GM19324 (cell line): ENCODE data around the gene AQP3.
"Not testable (repeated sequence)": the region's sequence is repeated elsewhere in the genome, so short reads cannot be mapped to it uniquely, and the experiment has no call there.

ENCODE experiments used
- ATAC-seq: cut with Tn5 transposase; IDR thresholded peaks from one replicate; pipeline ENCODE4 v1.9.1; 2021; ENCODE audit warnings: mild to moderate bottlenecking, moderate library complexity; ENCODE audit not compliant: unreplicated experiment, low FRiP score

Gene AQP3

DNA sequence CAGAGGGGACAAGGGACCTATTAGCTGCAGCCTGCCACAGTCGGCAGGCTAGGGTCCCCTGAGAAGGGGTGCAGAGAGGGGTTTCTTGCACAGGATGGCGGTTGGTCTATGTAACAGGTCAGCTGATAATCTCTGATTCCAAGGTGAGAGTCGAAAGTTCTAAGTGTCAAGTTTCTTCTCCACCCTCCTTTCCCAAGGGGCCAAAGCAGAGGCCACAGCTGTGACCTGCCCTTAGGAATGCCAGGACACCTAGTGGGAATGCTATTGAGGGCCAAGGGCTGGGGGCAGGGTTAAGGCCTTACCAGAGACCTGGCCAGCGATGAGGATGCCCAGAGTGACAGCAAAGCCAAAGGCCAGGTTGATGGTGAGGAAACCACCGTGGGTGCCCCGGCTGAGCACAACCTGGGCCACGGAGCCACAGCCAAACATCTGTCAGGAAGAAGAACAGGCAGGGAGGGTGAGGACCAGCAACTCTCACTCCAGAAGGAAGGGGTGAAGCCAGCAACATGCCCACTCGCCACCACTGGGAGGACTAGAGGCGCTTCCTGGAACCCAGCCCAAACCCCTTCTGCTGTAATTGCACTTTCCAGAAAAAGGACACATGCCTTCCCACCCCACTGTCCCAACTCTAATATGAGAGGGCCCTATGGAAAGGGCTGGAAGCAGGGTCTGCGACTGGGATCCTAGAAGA, 3.8 kb downstream of the AQP3 start:
- no peak for ATAC-seq

DNA sequence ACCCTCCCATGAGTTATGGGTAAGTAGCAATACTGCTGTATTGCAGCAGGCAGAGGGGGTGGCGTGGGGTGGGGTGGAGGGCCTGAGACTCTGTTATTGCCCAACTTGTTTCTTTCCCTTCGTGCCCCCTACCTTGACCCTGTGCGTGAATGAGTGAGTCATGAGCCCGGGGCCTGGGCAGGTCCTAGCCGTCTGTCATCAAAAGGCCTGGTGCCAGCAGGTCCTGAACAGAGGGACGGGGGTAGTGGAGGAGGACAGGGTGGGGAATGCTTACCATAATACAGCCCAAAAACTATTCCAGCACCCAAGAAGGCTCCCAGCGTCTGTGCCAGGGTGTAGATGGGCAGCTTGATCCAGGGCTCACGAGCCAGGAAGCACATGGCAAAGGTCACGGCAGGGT, 4.3 kb downstream of the AQP3 start:
- no peak for ATAC-seq

DNA sequence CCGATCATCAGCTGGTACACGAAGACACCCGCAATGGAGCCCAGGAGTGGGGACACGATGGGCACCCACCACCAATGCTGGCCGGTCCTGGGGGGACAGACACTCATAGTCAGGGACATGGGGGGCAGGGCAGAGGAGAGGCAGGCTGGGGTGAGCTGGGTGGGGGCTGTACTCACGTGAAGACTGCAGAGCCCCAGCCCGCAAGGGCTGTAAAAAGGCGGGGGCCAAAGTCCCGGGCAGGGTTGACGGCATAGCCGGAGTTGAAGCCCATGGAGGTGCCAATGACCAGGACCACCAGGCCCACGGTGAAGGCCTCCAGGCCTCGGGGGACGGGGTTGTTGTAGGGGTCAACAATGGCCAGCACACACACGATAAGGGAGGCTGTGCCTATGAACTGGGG, 5.3 kb downstream of the AQP3 start:
- no peak for ATAC-seq

DNA sequence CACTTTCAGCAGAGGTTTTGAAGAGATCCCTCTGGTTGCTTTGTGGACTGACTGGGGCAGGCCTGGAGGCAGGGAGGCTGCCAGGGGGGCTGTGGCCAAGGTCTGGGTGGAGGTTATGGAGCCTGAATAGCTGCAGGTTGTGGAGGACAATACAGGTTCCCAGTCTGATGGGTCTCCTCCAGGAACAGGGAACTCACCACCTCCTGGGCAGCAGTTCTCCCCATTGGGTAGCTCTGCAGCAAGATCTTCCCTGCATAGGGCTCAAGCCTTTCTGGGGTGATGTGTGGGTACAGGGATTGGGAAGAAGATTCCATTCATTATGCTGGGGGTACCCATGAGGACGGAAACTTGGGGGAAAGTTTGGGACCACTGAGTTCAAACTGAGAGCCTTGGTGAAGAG, 6.8 kb downstream of the AQP3 start:
- ATAC-seq, result no peak

DNA sequence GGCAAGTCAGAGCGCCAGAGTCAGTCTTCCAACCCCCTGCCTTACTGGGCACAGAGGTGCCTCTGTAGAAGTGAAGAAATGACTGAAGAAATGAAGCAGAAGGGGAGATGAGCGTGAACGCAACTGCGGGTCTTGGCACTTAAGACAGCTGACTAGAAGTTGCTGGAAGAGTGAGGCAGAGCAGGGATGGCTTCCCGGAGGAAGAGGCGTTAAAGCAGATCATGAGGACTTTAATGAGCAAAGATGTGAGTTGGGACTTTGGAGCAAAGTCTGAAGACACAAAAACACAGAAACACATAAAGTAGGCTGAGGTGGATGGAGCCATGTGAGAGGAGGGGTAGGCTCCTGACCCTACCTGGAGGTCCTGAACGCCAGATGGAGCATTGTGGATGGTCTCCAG, 7.2 kb downstream of the AQP3 start:
- no peak for ATAC-seq

DNA sequence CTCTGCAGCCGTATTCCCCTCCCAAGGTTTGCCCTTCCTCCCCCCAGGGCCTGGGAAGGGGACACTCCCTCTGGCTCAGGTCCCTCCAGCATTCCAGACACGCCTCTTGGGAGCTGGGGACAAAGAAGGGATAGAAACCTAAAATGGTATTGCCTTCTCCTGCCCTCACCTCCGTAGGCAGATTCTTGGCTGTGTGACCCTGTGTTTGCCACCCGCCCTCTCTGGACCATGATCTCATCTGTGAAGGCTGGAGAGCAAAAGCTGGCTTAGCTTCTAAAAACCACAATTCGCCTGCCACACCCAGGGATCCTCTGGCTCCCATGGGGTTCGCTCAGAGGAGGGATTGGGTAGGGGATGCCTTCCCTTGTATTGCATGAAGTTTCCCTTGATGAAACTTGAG, 7.7 kb downstream of the AQP3 start:
- ATAC-seq, result no peak

DNA sequence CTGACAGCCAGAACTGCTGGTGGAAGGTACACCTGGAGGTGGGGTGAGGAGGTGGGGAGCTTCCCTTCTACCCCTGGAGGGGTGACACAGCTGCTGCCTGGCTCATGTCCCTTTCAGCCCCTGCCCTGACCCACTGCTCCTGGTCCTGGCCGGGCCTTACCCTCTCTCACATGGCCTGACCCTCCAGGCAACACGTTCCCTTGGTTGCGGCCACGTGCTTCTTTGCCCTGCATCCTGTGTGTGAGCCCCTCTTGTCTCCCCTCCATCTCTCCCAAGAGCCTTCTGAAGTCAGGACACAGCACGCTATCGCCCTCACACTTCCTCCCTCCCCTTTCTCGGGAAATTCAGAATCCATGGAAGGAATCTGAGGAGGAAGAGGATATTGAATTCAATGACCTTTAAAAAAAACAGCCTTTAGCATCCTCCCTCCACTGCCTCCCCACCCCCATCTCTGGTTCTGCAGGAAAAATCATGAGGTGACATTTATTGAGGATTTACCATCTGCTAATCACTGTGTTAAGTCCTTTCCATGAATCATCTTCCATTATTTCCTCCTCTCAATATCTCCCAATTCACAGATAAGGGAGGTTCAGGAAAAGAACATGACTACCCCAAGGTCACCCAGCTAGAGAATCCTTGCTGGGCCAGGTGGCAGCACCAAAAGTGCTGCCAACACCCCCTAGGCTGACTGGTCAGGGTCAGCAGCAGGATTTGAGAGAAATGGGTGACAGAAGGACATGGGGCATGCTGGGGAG, 8.3 kb downstream of the AQP3 start:
- no peak for ATAC-seq

DNA sequence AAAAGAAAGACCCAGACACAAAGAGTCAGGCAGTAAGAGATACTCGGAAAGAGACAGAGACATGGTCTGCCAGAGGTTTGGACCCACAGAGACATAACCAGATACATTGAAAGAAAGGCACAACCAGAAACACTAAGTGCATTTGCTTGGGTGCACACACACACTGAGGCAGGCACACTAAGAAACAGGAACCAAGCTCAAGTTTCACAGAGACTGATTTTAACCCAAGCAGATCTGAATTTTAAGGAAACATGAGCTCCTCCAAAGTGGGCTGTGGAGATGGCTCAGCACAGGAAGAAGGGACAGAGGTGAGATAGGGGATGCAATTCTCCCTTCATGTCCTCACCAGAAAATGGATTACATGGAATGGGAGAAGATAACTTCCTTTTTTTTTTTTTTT, 9.5 kb downstream of the AQP3 start:
- no peak for ATAC-seq

DNA sequence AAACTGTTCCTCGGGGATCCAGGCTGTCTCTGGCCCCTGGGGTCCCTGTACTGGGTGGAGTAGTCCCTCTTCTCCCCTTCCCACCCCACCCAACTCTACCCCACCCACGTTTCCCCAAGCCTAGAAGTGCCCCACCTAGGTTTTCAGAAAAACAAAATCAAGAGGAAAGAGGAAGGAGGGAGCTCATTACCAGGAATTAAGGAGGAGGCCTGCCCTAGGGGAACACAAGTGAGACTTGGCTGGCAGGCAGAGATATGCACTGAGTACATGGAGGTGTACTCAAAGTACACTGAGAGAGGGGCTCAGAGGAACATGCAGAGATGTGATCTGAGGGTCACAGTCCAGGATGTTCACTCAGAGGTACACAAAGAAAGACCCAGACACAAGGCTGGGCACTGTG, 10.2 kb downstream of the AQP3 start:
- no peak for ATAC-seq

DNA sequence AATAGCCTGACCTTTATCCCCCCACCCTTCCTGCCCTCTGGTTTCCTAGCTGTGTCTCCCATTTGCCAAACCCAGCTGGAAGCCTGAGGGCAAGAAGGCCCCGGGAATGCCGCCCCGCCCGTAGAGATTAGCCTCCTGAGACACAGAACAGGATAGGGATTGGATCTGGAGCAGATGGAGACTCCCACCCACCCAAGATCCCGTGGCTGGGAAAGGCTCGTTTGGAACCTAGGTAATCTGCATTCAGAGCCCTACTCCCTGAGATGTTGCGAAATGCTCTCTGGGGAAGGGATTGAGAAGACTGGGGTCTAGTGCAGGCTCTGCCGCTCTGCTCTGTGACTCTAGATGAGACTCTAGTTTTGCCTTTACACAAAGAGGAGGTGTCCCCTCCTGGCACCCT, 10.9 kb downstream of the AQP3 start:
- no peak for ATAC-seq

DNA sequence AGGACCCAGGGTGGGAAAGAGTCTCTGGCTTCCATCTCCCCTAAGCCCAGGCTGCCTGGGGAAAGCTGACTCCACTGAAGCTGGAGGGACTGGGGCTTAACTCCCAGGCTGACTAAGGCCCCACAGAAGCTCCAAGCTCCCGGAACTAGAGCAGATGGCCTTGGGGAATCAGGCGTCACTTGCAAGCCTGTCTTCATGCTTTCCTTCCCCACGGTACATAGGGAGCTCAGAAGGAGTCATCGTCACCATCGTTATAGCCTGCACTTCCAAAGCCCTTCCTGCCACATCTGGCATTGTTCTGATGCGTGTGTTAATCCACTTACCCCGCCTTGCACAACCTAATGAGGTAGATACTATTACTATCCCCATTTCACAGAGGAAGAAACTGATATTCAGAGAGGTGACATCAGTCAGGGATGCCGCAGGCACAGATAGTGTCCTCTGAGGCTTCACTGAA, 11.5 kb downstream of the AQP3 start:
- no peak for ATAC-seq

DNA sequence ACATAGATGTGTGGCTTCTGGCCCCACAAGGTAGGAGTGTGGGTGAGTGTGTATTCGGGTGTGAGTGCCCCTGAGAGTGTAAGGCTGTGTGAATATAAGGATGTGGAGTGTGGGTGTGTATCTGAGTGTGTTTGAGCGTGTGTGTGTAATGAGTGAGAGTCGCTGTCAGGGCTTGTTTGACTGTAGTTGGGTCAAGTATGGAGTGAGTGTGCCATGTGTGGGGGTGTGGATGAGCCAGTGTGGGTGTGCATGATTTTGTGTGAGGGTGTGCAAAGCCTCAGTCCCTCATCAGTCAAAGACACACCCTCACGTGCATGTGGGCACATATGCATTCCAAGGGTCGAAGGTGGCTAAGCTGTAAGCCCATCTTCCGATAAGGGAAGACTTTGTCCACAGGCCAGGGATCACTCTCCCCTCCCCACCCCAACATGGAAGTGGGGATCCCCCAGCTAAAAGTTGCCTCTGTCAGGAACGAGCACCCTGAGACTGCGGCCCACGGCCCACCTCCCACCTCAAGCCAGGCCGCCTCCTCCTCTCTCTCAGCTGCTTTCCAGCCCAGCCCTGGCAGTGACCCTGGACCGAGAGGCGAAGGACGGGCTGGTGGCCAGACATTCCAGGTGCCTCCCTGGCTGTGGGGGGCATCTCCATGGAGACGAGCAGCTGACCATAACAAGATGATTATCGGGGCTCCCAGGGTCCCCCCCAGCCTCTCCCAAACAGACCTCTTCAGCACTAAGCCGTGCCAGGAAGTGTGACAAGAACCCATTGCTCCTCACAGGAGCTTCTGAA, 12.9 kb downstream of the AQP3 start:
- ATAC-seq, result no peak

DNA sequence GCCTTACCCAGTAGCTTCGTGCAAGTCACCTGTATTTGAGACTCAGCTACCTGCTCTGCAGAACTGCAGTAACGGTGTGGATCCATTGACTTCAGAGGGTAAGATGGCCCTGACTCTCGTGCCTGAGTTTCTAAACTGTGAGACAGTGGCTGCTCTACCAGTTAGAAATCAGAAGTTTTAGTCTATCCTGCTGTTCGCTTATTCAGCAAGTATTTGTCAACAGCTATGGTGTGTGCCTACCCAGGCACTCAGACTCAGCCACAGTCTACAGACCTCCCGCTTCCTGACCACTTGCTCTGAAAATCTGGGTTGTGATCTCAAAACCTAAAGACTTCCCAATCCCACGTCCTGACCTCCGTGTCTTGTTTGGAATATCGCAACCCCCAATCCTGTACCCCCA, 13.5 kb downstream of the AQP3 start:
- ATAC-seq, result no peak

DNA sequence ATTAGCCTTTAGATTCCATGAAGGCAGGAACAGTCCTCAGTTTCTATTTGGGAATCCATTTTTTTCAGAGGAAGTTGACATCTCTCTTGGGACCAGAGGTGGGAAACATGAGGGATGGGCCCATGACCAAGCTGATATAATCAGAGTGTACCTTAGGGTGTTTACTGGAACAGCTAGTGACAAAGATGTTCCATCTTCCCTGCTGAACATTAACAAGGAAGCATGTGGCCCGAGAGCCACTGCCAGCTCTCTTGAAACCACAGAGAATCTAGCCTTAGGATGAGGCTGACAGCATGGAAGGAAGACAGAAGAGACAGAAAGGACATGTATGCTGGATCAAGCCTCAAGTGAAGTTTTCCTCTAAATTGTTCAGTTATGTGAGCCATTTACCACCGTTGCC, 16.0 kb downstream of the AQP3 start:
- no peak for ATAC-seq

DNA sequence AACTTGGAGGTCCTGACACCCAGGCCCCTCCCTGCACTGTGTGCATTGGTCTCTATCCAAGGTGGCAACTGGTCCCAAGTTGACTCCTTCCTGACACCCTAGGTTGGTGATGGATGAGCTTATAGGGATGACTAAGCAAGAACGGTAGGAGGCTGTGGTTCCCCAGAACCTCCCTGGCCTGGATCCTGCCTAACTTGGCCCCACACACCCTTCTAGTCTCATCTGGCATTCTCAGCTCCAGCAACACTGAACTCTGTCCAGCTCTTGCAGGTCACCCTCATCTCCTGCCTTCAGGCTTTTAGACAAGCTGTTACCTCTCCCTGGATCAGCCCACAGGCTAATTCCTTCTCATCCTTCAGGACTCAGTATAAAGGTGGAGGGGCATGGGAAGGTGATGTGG, 16.5 kb downstream of the AQP3 start:
- no peak for ATAC-seq

DNA sequence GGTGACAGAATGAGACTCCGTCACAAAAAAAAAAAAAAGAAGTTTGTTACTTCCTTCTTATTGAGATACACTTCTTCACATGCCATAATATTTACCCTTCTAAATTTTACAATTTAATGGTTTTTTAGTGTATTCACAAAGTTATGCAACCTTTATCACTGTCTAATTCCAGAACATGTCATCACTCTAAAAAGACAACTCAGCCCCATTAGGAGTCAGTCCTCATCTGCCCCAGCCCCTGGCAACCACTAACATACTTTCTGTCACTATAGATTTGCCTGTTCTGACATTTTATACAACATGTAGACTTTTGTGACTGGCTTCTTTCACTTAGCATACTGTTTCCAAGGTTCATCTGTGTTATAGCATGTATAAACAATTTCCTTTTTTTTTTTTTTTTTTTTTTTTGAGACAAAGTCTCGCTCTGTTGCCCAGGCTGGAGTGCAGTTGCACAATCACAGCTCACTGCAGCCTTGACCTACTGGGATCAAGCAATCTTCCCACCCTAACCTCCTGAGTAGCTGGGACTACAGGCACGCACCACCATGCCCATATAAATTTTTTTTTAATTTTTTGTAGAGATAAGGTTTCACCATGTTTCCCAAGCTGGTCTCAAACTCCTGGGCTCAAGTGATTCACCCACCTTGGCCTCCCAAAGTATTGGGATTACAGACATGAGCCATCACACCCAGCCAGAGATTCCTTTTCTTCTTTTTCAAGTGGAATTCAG, 18.0 kb downstream of the AQP3 start:
- no peak for ATAC-seq

DNA sequence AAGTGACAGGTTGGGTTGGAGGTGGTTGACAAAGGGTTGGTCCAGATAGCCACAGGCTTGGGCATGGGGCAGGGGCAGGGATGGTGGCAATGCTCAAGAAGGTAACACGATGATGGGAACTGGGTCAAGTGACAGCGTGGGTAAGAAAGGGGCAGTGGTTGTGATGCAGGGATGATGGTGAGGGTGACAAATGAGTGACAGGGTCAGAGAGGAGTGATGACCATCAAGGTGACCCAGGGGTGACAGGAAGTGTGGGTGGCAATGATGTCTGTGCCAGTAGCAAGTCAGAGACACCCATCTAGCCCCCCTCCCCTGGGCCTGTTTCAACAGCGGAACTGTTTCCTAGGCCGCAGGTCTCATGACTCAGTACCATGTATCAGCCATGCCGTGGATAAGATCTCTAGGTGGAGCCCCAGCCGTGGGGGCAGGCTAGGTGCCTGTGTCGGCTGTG, 20.5 kb downstream of the AQP3 start:
- ATAC-seq, result no peak

DNA sequence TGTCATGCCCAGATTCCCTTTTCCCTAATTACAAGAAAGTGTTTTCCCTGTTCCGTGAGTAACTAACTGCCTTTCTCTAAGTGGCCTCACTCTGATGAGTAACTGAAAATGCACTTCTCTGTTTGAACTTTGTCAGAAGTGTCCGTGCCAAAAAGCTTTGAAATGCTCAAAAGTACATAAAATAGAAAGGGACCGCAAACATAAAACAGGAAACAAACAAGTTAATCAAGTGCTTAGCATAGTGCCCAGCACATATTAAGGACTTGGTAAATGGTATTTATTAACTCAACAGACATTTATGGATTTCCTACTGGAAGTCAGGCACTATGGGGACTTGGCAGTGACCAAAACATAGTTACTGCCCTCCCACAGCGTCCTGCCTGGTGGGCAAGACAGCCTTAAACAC, 22.3 kb downstream of the AQP3 start:
- ATAC-seq, result no peak

DNA sequence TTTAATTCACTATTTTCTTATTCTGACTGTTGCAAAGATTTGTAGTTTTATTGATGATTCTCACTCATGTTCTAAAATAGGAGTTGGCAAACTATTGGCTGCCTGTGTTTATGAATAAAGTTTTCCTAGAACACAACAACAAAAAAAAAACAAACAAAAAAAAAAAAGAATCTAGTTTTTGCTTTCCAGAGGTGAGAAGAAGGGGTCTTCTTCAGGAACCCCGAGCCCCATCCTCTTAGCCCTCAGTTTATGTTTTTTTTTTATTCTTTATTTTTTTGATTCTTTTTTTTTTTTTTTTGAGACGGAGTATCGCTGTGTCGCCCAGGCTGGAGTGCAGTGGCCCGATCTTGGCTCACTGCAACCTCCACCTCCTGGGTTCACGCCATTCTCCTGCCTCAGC, 22.9 kb downstream of the AQP3 start:
- not testable (repeated sequence) for ATAC-seq

DNA sequence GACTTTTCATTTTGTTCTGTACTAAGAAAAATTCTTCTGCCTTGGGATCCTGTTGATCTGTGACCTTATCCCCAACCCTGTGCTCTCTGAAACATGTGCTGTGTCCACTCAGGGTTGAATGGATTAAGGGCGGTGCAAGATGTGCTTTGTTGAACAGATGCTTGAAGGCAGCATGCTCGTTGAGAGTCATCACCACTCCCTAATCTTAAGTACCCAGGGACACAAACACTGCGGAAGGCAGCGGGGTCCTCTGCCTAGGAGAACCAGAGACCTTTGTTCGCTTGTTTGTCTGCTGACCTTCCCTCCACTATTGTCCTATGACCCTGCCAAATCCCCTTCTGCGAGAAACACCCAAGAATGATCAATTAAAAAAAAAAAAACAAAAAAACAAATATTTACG, 23.4 kb downstream of the AQP3 start:
- ATAC-seq, result not testable (repeated sequence)
